ENCODE results near the gene DLEU7. TPM values are rescaled to one million over a fixed set of nuclear protein-coding genes. Genes with fewer than 3 reads are reported as not detected.

Gene DLEU7
- total RNA-seq, 4 donors from 2014 or later = 0.33 to 1.7 (median 0.66) TPM; not detected in 1

- TF ChIP-seq CTCF (IDR thresholded peaks at IDR 0.05; ENCODE audit: low read depth) = no peak
These were observed 12.0 kb downstream of the DLEU7 start for GRCh38 chr13:50831512-50831911.

- TF ChIP-seq CTCF (IDR thresholded peaks at IDR 0.05; ENCODE audit: low read depth) = no peak
These were observed 13.6 kb downstream of the DLEU7 start for GRCh38 chr13:50829896-50830295.

GRCh38 chr13:50829226-50829625 lies 14.3 kb downstream of the DLEU7 start:
- no peak for TF ChIP-seq CTCF (IDR thresholded peaks at IDR 0.05; ENCODE audit: low read depth)

- no peak for TF ChIP-seq CTCF (IDR thresholded peaks at IDR 0.05; ENCODE audit: low read depth)
These were observed 17.5 kb downstream of the DLEU7 start for GRCh38 chr13:50826035-50826434.

GRCh38 chr13:50812242-50812641 lies 31.2 kb downstream of the DLEU7 start:
- TF ChIP-seq CTCF (IDR thresholded peaks at IDR 0.05; ENCODE audit: low read depth) = no peak

GRCh38 chr13:50810998-50811397 lies 32.5 kb downstream of the DLEU7 start:
- TF ChIP-seq CTCF (IDR thresholded peaks at IDR 0.05; ENCODE audit: low read depth) = no peak

- no peak for TF ChIP-seq CTCF (IDR thresholded peaks at IDR 0.05; ENCODE audit: low read depth)
These were observed 33.0 kb downstream of the DLEU7 start for GRCh38 chr13:50810468-50810867.

All from subcutaneous adipose tissue (tissue), 4 donors.